ENCODE measurements around the gene ATXN7L1.

DNA sequence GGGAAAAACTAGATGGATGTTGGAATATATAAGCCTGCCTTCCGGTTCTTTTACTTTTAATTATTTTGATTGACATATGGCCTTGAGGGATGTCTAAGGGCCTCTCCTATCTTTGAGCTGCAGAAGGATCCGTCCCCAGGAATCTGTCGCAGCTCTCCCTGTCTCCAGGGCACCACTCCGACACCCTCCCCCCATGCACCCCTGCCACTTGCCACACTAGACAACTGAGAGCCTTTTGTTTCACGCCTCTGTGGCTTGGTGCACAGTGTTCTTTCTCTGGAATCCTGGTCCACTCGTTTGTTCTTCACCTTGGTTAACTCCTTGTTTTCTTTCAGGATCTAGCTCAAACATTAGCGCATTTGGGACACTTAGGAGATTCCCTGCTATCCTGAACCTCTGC lies 171.0 kb downstream of the ATXN7L1 start:
- TF ChIP-seq, protein P1, sequence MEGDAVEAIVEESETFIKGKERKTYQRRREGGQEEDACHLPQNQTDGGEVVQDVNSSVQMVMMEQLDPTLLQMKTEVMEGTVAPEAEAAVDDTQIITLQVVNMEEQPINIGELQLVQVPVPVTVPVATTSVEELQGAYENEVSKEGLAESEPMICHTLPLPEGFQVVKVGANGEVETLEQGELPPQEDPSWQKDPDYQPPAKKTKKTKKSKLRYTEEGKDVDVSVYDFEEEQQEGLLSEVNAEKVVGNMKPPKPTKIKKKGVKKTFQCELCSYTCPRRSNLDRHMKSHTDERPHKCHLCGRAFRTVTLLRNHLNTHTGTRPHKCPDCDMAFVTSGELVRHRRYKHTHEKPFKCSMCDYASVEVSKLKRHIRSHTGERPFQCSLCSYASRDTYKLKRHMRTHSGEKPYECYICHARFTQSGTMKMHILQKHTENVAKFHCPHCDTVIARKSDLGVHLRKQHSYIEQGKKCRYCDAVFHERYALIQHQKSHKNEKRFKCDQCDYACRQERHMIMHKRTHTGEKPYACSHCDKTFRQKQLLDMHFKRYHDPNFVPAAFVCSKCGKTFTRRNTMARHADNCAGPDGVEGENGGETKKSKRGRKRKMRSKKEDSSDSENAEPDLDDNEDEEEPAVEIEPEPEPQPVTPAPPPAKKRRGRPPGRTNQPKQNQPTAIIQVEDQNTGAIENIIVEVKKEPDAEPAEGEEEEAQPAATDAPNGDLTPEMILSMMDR (IDR thresholded peaks at IDR 0.05; ENCODE audit: low read depth, low read length): no peak
- TF ChIP-seq EZH2phosphoT487 (IDR thresholded peaks at IDR 0.05; ENCODE audit: low read depth): no peak

Data from OCI-LY3 (cell line).